Measurements from ENCODE around the gene RREB1.

Gene RREB1

GRCh38 chr6:7216941-7217621, 109.3 kb downstream of the RREB1 start:
- in situ Hi-C loops (cut with HindIII; ENCODE audit: low sequenced_read_pairs) = no loop called here

GRCh38 chr6:7218406-7218988, 110.7 kb downstream of the RREB1 start:
- in situ Hi-C loops (cut with HindIII; ENCODE audit: low sequenced_read_pairs) = no loop called here

GRCh38 chr6:7219310-7219709, 111.5 kb downstream of the RREB1 start:
- in situ Hi-C loops (cut with HindIII; ENCODE audit: low sequenced_read_pairs) = no loop called here

- in situ Hi-C loops (cut with HindIII; ENCODE audit: low sequenced_read_pairs) = no loop called here
Measured at GRCh38 chr6:7222197-7222596, 114.4 kb downstream of the RREB1 start.

- in situ Hi-C loops (cut with HindIII; ENCODE audit: low sequenced_read_pairs) = no loop called here
Measured at GRCh38 chr6:7224731-7225130, 117.0 kb downstream of the RREB1 start.

GRCh38 chr6:7228662-7229375, 121.1 kb downstream of the RREB1 start:
- in situ Hi-C loops (cut with HindIII; ENCODE audit: low sequenced_read_pairs) = no loop called here

- in situ Hi-C loops (cut with HindIII; ENCODE audit: low sequenced_read_pairs) = no loop called here
Measured at GRCh38 chr6:7229376-7230326, 121.9 kb downstream of the RREB1 start.

GRCh38 chr6:7230327-7230691, 122.5 kb downstream of the RREB1 start:
- in situ Hi-C loops (cut with HindIII; ENCODE audit: low sequenced_read_pairs) = no loop called here

GRCh38 chr6:7230956-7231713, 123.4 kb downstream of the RREB1 start:
- in situ Hi-C loops (cut with HindIII; ENCODE audit: low sequenced_read_pairs) = no loop called here

GRCh38 chr6:7232351-7232750, 124.6 kb downstream of the RREB1 start:
- in situ Hi-C loops (cut with HindIII; ENCODE audit: low sequenced_read_pairs) = no loop called here

GRCh38 chr6:7234547-7234946, 126.8 kb downstream of the RREB1 start:
- in situ Hi-C loops (cut with HindIII; ENCODE audit: low sequenced_read_pairs) = no loop called here

GRCh38 chr6:7235712-7236305, 128.0 kb downstream of the RREB1 start:
- in situ Hi-C loops (cut with HindIII; ENCODE audit: low sequenced_read_pairs) = no loop called here

GRCh38 chr6:7236306-7237209, 128.8 kb downstream of the RREB1 start:
- in situ Hi-C loops (cut with HindIII; ENCODE audit: low sequenced_read_pairs) = no loop called here

- in situ Hi-C loops (cut with HindIII; ENCODE audit: low sequenced_read_pairs) = no loop called here
Measured at GRCh38 chr6:7237653-7238188, 130.0 kb downstream of the RREB1 start.

GRCh38 chr6:7238526-7238899, 130.8 kb downstream of the RREB1 start:
- in situ Hi-C loops (cut with HindIII; ENCODE audit: low sequenced_read_pairs) = no loop called here

GRCh38 chr6:7238900-7239589, 131.3 kb downstream of the RREB1 start:
- in situ Hi-C loops (cut with HindIII; ENCODE audit: low sequenced_read_pairs) = no loop called here

GRCh38 chr6:7239590-7239948, 131.8 kb downstream of the RREB1 start:
- in situ Hi-C loops (cut with HindIII; ENCODE audit: low sequenced_read_pairs) = no loop called here

- in situ Hi-C loops (cut with HindIII; ENCODE audit: low sequenced_read_pairs) = no loop called here
Measured at GRCh38 chr6:7240351-7240750, 132.6 kb downstream of the RREB1 start.
